Body of pancreas (tissue), 4 donors: ENCODE data around the gene EVX2.

Source experiments
- CTCF ChIP-seq, 7 experiments: fragments of 450-650 bp in 4 of 7; fragments of 200-600 bp in 3 of 7; sonication (generic) in 3 of 7; IDR thresholded peaks; one replicate each; pipeline ENCODE4 v1.5.1; 2016 to 2019; ENCODE audit warnings: antibody characterized with exemption in 7 of 7
- POLR2A ChIP-seq, 3 donors: fragments of 450-650 bp; IDR thresholded peaks; one replicate each; pipeline ENCODE4 v1.6.1; 2016; ENCODE audit warnings: antibody characterized with exemption in 3 of 3, mild to moderate bottlenecking in 2 of 3

- TF ChIP-seq POLR2A (IDR thresholded peaks at IDR 0.05) (no peak), CTCF (IDR thresholded peaks at IDR 0.05) (no peak)
Measured at GRCh38 chr2:176131848-176132158, 48.0 kb upstream of the EVX2 start.
